OCI-LY1 (cell line): ENCODE measurements around the gene ZNF554.

Experiments used
- EZH2 ChIP-seq: fragments of 200-600 bp; sonication (generic), shearing (Covaris generic); IDR thresholded peaks from 2 replicates; pipeline ENCODE4 v1.8.0; 2017; ENCODE audit warnings: borderline replicate concordance, mixed run types, mild to moderate bottlenecking, antibody characterized with exemption, low read length, moderate library complexity, mixed read lengths
- TF ChIP-seq, protein P1 (sequence below): fragments of 200-600 bp; sonication (generic), shearing (Covaris generic); IDR thresholded peaks from 2 replicates; pipeline ENCODE4 v1.5.1; 2017; ENCODE audit warnings: mild to moderate bottlenecking, antibody characterized with exemption, low read length, moderate library complexity, mixed read lengths

DNA sequence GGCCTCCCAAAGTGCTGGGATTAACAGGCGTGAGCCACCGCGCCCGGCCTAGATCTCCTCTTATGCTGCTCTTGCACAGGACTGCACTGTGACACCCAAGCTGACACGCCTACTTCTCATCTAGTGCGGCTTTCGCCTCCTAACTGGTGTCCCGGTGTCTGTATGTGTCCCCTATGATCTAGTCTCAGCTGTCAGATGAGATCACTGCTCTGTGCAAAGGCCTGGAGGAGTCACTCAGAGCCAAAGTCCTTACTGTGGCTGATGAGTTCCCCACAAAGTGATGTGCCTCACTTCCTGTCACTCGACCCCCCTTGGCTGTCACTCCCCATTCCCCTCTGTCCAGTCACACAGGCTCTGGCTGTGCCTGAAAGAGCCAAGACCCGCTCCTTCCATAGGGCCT lies 50.0 kb downstream of the ZNF554 start:
- TF ChIP-seq, protein P1, sequence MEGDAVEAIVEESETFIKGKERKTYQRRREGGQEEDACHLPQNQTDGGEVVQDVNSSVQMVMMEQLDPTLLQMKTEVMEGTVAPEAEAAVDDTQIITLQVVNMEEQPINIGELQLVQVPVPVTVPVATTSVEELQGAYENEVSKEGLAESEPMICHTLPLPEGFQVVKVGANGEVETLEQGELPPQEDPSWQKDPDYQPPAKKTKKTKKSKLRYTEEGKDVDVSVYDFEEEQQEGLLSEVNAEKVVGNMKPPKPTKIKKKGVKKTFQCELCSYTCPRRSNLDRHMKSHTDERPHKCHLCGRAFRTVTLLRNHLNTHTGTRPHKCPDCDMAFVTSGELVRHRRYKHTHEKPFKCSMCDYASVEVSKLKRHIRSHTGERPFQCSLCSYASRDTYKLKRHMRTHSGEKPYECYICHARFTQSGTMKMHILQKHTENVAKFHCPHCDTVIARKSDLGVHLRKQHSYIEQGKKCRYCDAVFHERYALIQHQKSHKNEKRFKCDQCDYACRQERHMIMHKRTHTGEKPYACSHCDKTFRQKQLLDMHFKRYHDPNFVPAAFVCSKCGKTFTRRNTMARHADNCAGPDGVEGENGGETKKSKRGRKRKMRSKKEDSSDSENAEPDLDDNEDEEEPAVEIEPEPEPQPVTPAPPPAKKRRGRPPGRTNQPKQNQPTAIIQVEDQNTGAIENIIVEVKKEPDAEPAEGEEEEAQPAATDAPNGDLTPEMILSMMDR = no peak
- TF ChIP-seq EZH2 = no peak
